IPS DF 6.9 (cell line): ENCODE measurements around the gene SORT1.

Experiments
- DNase-seq: peaks from one replicate; pipeline ENCODE4 v3.0.0-alpha.2; 2013; ENCODE audit warnings: low read depth, low spot score
- H3K27ac ChIP-seq: one replicate; pipeline ENCODE4 v1.5.1; 2013; ENCODE audit warnings: low read length, control low read depth
- H3K27me3 ChIP-seq: 2 replicates; pipeline ENCODE4 v1.6.1; 2013; ENCODE audit warnings: mild to moderate bottlenecking, low read length; ENCODE audit not compliant: control insufficient read depth, insufficient read depth
- H3K36me3 ChIP-seq: 2 replicates; pipeline ENCODE4 v1.6.1; 2013; ENCODE audit warnings: low read length; ENCODE audit not compliant: control insufficient read depth, insufficient read depth
- H3K4me1 ChIP-seq: 2 replicates; pipeline ENCODE4 v1.6.1; 2013; ENCODE audit warnings: low read length; ENCODE audit not compliant: control insufficient read depth, insufficient read depth
- H3K4me3 ChIP-seq: 2 replicates; pipeline ENCODE4 v1.5.1; 2013; ENCODE audit warnings: mild to moderate bottlenecking, low read length
- H3K9me3 ChIP-seq: 2 replicates; pipeline ENCODE4 v1.6.1; 2013; ENCODE audit warnings: low read length, inconsistent platforms; ENCODE audit not compliant: control insufficient read depth, insufficient read depth
- WGBS: extraction: QIAGEN DNeasy Blood & Tissue Kit; methylation state at CpG from one replicate; pipeline ENCODE4 v1.1.7; 2013; ENCODE audit warnings: mixed read lengths, missing lambda C conversion rate; ENCODE audit not compliant: insufficient read length, insufficient coverage; 5-methylcytosine and 5-hydroxymethylcytosine counted together

Gene SORT1

GRCh38 chr1:109283748-109284600 lies 113.7 kb downstream of the SORT1 start:
- whole genome bisulfite sequencing, result no CpG with 5 or more reads among the region's 17 CpGs
- H3K4me1 ChIP-seq, result peaks cover 5% of the 10 kb centered on the region; the same call in 1 of the 2 replicates
- H3K9me3 ChIP-seq, result no peaks in the 10 kb centered on the region
- H3K27ac ChIP-seq, result no peak overlapping the region
- H3K27me3 ChIP-seq, result no peaks in the 10 kb centered on the region
- peak overlapping the region; percentile 94; the same call in 1 of the 2 replicates for H3K4me3 ChIP-seq
- DNase-seq, result no peak
- H3K36me3 ChIP-seq, result peaks cover 5% of the 10 kb centered on the region; the same call in 1 of the 2 replicates

GRCh38 chr1:109282952-109283747 lies 114.6 kb downstream of the SORT1 start, which contains the start of gene PSRC1:
TSS of gene PSRC1 (minus strand) at chr1:109283145.
- DNase-seq, result peak; percentile 77
- peaks cover 7% of the 10 kb centered on the region; the same call in 1 of the 2 replicates for H3K36me3 ChIP-seq
- H3K4me3 ChIP-seq, result peak within 1 kb of the TSS; percentile 94; the same call in 1 of the 2 replicates
- no peaks in the 10 kb centered on the region for H3K9me3 ChIP-seq
- H3K4me1 ChIP-seq, result peaks cover 5% of the 10 kb centered on the region; the same call in 1 of the 2 replicates
- no peaks in the 10 kb centered on the region for H3K27me3 ChIP-seq
- no CpG with 5 or more reads among the region's 56 CpGs for WGBS
- no peak within 1 kb of the TSS for H3K27ac ChIP-seq

GRCh38 chr1:109282497-109282951 lies 115.2 kb downstream of the SORT1 start:
- Histone ChIP-seq H3K36me3 (peaks cover 7% of the 10 kb centered on the region; the same call in 1 of the 2 replicates), H3K9me3 (no peaks in the 10 kb centered on the region), H3K27ac (no peak overlapping the region), H3K27me3 (no peaks in the 10 kb centered on the region), H3K4me1 (peaks cover 5% of the 10 kb centered on the region; the same call in 1 of the 2 replicates), H3K4me3 (peak overlapping the region; percentile 94; the same call in 1 of the 2 replicates)
- WGBS, result no CpG with 5 or more reads among the region's 10 CpGs
- DNase-seq, result no peak

GRCh38 chr1:109281680-109282496 lies 115.8 kb downstream of the SORT1 start:
- DNase-seq, result no peak
- Histone ChIP-seq H3K4me3 (peak overlapping the region; percentile 94; the same call in 1 of the 2 replicates), H3K4me1 (peaks cover 5% of the 10 kb centered on the region; the same call in 1 of the 2 replicates), H3K27me3 (no peaks in the 10 kb centered on the region), H3K36me3 (peaks cover 7% of the 10 kb centered on the region; the same call in 1 of the 2 replicates), H3K27ac (no peak overlapping the region), H3K9me3 (no peaks in the 10 kb centered on the region)
- WGBS, result no CpG with 5 or more reads among the region's 28 CpGs

- peaks cover 5% of the 10 kb centered on the region; the same call in 1 of the 2 replicates for H3K4me1 ChIP-seq
- H3K27ac ChIP-seq, result no peak overlapping the region
- H3K9me3 ChIP-seq, result no peaks in the 10 kb centered on the region
- H3K27me3 ChIP-seq, result no peaks in the 10 kb centered on the region
- WGBS, result no CpG with 5 or more reads among the region's 12 CpGs
- H3K4me3 ChIP-seq, result no peak overlapping the region
- H3K36me3 ChIP-seq, result peaks cover 7% of the 10 kb centered on the region; the same call in 1 of the 2 replicates
- DNase-seq, result no peak
Measured at GRCh38 chr1:109280862-109281261, 116.9 kb downstream of the SORT1 start.

GRCh38 chr1:109279615-109280278 lies 118.0 kb downstream of the SORT1 start:
- DNase-seq, result no peak
- peaks cover 5% of the 10 kb centered on the region for H3K4me1 ChIP-seq

GRCh38 chr1:109277434-109278204 lies 120.1 kb downstream of the SORT1 start:
- DNase-seq, result peak; percentile 82
- no CpG with 5 or more reads among the region's 7 CpGs for WGBS
- Histone ChIP-seq H3K27ac (no peak overlapping the region), H3K4me1 (peaks cover 3% of the 10 kb centered on the region), H3K36me3 (peaks cover 7% of the 10 kb centered on the region), H3K9me3 (no peaks in the 10 kb centered on the region), H3K4me3 (no peak overlapping the region), H3K27me3 (no peaks in the 10 kb centered on the region)

More at GRCh38 chr1:109279615-109280278, 118.0 kb downstream of the SORT1 start:
- Histone ChIP-seq H3K9me3 (no peaks in the 10 kb centered on the region), H3K27me3 (no peaks in the 10 kb centered on the region), H3K36me3 (peaks cover 7% of the 10 kb centered on the region; the same call in 1 of the 2 replicates), H3K4me3 (no peak overlapping the region), H3K27ac (no peak overlapping the region)
- no CpG with 5 or more reads among the region's 5 CpGs for WGBS

- Histone ChIP-seq H3K27me3 (no peaks in the 10 kb centered on the region), H3K27ac (no peak overlapping the region), H3K4me3 (no peak overlapping the region), H3K9me3 (no peaks in the 10 kb centered on the region), H3K4me1 (peaks cover 3% of the 10 kb centered on the region; the same call in 1 of the 2 replicates), H3K36me3 (peaks cover 13% of the 10 kb centered on the region)
- DNase-seq, result no peak
- no CpG with 5 or more reads among the region's 9 CpGs for WGBS
Measured at GRCh38 chr1:109275706-109276345, 121.9 kb downstream of the SORT1 start.
